Large intestine (tissue), 12 donors: Measurements from ENCODE around the gene NDC1. TPM values are rescaled to one million over a fixed set of nuclear protein-coding genes. Genes with fewer than 3 reads are reported as not detected.
"Not testable (repeated sequence)": the region's sequence is repeated elsewhere in the genome, so short reads cannot be mapped to it uniquely, and the experiment has no call there.

Experiments
- DNase-seq, 2 donors: peaks; one replicate each; pipeline versions ENCODE4 v3.0.0 to v3.0.0-alpha.2; 2013
- H3K27ac ChIP-seq: one replicate; pipeline ENCODE4 v1.5.1; 2013; ENCODE audit warnings: low read length
- H3K27me3 ChIP-seq: 2 replicates; pipeline ENCODE4 v1.6.1; 2013; ENCODE audit warnings: low read length; ENCODE audit not compliant: control insufficient read depth, insufficient read depth
- H3K36me3 ChIP-seq: 2 replicates; pipeline ENCODE4 v1.6.1; 2013; ENCODE audit warnings: low read length; ENCODE audit not compliant: control insufficient read depth, insufficient read depth
- H3K4me1 ChIP-seq: one replicate; pipeline ENCODE4 v1.6.1; 2013; ENCODE audit warnings: low read length; ENCODE audit not compliant: control insufficient read depth, insufficient read depth
- H3K4me3 ChIP-seq: one replicate; pipeline ENCODE4 v1.5.1; 2013; ENCODE audit warnings: low read length
- H3K9me3 ChIP-seq: one replicate; pipeline ENCODE4 v1.6.1; 2013; ENCODE audit warnings: mild to moderate bottlenecking, low read depth, low read length, moderate library complexity; ENCODE audit not compliant: control insufficient read depth
- WGBS: methylation state at CpG from one replicate; pipeline ENCODE4 v1.1.5; 2013; ENCODE audit warnings: low lambda C conversion rate; ENCODE audit not compliant: insufficient coverage; 5-methylcytosine and 5-hydroxymethylcytosine counted together
- long read RNA-seq, 11 donors: transcript quantifications; one replicate each; lab custom pipeline, GENCODE V29; 2026
- polyA plus RNA-seq: library from polyadenylated mRNA; unstranded; fragments of 120-200 nt; gene quantifications from one replicate; pipeline ENCODE4 v1.2.1, GENCODE V29; 2013

The NDC1 gene, protein sequence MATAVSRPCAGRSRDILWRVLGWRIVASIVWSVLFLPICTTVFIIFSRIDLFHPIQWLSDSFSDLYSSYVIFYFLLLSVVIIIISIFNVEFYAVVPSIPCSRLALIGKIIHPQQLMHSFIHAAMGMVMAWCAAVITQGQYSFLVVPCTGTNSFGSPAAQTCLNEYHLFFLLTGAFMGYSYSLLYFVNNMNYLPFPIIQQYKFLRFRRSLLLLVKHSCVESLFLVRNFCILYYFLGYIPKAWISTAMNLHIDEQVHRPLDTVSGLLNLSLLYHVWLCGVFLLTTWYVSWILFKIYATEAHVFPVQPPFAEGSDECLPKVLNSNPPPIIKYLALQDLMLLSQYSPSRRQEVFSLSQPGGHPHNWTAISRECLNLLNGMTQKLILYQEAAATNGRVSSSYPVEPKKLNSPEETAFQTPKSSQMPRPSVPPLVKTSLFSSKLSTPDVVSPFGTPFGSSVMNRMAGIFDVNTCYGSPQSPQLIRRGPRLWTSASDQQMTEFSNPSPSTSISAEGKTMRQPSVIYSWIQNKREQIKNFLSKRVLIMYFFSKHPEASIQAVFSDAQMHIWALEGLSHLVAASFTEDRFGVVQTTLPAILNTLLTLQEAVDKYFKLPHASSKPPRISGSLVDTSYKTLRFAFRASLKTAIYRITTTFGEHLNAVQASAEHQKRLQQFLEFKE
- 16.7 TPM for polyA plus RNA-seq
- long read RNA-seq, donor 1, full-length matches to known transcripts, result 1 of 1 reads
- long read RNA-seq, donor 1, partial matches to known transcripts, result 0 of 1 reads
- long read RNA-seq, donor 1, other reads (novel, unspliced or antisense), result 0 of 1 reads
- long read RNA-seq, donor 2, full-length matches to known transcripts, result 5 of 5 reads
- long read RNA-seq, donor 2, partial matches to known transcripts, result 0 of 5 reads
- long read RNA-seq, donor 2, other reads (novel, unspliced or antisense), result 0 of 5 reads
- long read RNA-seq, donor 3, result 0 reads
- long read RNA-seq, donor 4, result 0 reads
- long read RNA-seq, donor 5, full-length matches to known transcripts, result 5 of 5 reads
- long read RNA-seq, donor 5, partial matches to known transcripts, result 0 of 5 reads
- long read RNA-seq, donor 5, other reads (novel, unspliced or antisense), result 0 of 5 reads
- long read RNA-seq, donor 6, full-length matches to known transcripts, result 2 of 2 reads
- long read RNA-seq, donor 6, partial matches to known transcripts, result 0 of 2 reads
- long read RNA-seq, donor 6, other reads (novel, unspliced or antisense), result 0 of 2 reads
- long read RNA-seq, donor 7, full-length matches to known transcripts, result 3 of 3 reads
- long read RNA-seq, donor 7, partial matches to known transcripts, result 0 of 3 reads
- long read RNA-seq, donor 7, other reads (novel, unspliced or antisense), result 0 of 3 reads
- long read RNA-seq, donor 8, full-length matches to known transcripts, result 2 of 2 reads
- long read RNA-seq, donor 8, partial matches to known transcripts, result 0 of 2 reads
- long read RNA-seq, donor 8, other reads (novel, unspliced or antisense), result 0 of 2 reads
- long read RNA-seq, donor 9, full-length matches to known transcripts, result 3 of 3 reads
- long read RNA-seq, donor 9, partial matches to known transcripts, result 0 of 3 reads
- long read RNA-seq, donor 9, other reads (novel, unspliced or antisense), result 0 of 3 reads
- long read RNA-seq, donor 10, full-length matches to known transcripts, result 3 of 8 reads
- long read RNA-seq, donor 10, partial matches to known transcripts, result 5 of 8 reads
- long read RNA-seq, donor 10, other reads (novel, unspliced or antisense), result 0 of 8 reads
- long read RNA-seq, donor 11, full-length matches to known transcripts, result 4 of 4 reads
- long read RNA-seq, donor 11, partial matches to known transcripts, result 0 of 4 reads
- long read RNA-seq, donor 11, other reads (novel, unspliced or antisense), result 0 of 4 reads

- H3K36me3 ChIP-seq, result no peaks in the 10 kb centered on the region
- WGBS, result 0% methylated on average over 2 of the region's 59 CpGs
Observed at GRCh38 chr1:53837924-53838653, at the start of gene NDC1. Gene NDC1, minus strand, starts transcription at chr1:53838296. Its CDS starts 35 bp downstream, at chr1:53838261.

DNA sequence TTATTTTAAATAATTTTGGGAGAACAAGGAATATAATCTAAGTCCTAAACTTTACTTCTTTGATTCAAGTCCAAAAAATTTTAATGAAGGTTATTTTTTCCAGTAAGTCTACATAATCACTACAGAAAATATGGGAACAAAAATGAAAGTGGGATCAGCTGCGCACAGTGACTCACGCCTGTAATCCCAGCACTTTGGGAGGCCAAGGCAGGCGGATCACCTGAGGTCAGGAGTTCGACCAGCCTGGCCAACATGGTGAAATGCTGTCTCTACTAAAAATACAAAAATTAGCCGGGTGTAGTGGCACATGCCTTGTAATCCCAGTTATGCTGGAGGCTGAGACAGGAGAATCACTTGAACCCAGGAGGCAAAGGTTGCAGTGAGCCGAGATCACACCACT lies 45.5 kb upstream of the NDC1 start:
- H3K4me3 ChIP-seq, H3K27ac ChIP-seq, H3K9me3 ChIP-seq, H3K4me1 ChIP-seq, H3K27me3 ChIP-seq, DNase-seq: not testable (repeated sequence)
- no CpG with 5 or more reads among the region's 6 CpGs for WGBS
- H3K36me3 ChIP-seq, result peaks cover 14% of the 10 kb centered on the region

More at GRCh38 chr1:53837924-53838653, at the start of gene NDC1:
- peaks cover 12% of the 10 kb centered on the region for H3K9me3 ChIP-seq
- no peaks in the 10 kb centered on the region for H3K27me3 ChIP-seq
- H3K4me1 ChIP-seq, result no peaks in the 10 kb centered on the region
- peak; percentile 97 to 98 for DNase-seq
- H3K4me3 ChIP-seq, result peak within 1 kb of the TSS; percentile 73
- peak within 1 kb of the TSS; percentile 96 for H3K27ac ChIP-seq

DNA sequence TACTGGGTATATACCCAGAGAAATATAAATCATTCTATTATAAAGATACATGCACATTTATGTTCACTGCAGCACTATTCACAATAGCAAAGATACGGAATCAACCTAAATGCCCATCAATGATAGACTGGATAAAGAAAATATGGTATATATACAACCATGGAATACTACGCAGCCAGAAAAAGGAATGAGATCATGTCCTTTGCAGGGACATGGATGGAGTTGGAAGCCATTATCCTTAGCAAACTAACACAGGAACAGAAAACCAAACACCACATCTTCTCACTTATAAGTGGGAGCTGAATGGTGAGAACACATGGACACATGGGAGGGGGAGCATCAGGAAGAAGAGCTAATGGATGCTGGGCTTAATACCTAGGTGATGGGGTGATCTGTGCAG lies 43.8 kb upstream of the NDC1 start:
- H3K4me3 ChIP-seq, H3K9me3 ChIP-seq, H3K4me1 ChIP-seq, DNase-seq, H3K27me3 ChIP-seq, H3K27ac ChIP-seq: not testable (repeated sequence)
- peaks cover 27% of the 10 kb centered on the region for H3K36me3 ChIP-seq
- WGBS, result 100% methylated on average over 1 of the region's 2 CpGs

DNA sequence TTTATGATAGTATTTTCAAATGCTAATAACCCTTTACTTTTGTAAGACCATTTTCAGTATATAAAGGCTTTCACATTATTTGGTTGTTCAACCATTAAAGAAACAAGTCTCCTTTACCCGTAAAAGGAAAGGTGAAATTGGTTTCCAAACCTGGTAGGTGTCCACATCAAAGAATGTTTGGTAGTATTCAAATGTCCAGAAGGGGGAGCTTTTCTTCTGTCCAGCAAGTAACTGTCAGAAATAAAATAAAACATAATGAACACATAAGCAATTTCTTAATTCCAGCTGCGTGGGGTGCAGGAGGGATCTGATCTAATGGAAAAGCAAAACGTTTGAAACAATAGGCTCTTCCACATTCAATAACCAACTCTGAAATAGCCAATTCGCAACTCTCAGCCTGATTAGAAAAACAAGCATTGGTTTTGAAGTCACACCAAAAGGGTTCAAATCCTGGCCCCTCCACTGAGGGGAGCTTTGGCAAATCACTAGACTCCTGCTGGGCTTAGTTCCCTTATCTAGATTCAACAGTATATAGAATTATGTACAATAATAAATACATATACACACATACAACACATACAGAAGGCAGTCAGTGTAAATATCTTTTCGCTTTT lies 40.5 kb upstream of the NDC1 start:
- Histone ChIP-seq H3K4me1 (no peaks in the 10 kb centered on the region), H3K27me3 (no peaks in the 10 kb centered on the region), H3K36me3 (peaks cover 38% of the 10 kb centered on the region), H3K9me3 (no peaks in the 10 kb centered on the region), H3K27ac (no peak overlapping the region), H3K4me3 (no peak overlapping the region)
- DNase-seq, result peak in 1 of 2 donors; percentile 29
- WGBS, result 100% methylated on average over 1 of the region's 5 CpGs

DNA sequence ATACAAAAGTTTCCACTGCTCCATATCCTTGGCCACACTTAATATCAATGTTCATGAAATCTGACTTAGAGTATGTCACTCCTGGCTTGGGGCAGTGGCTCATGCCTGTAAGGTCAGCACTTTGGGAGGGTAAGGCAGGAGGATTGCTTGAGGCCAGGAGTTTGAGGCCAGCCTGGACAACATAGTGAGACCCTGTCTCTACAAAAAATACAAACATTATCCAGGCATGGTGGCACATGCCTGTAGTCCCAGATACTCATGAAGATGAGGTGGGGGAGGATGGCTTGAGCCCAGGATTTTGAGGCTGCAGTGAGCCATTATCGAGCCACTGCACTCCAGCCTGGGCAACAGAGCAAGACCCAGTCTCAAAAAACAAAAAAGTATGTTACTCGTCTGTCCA lies 37.1 kb upstream of the NDC1 start:
- not testable (repeated sequence) for H3K27me3 ChIP-seq, H3K4me3 ChIP-seq, DNase-seq, H3K4me1 ChIP-seq, H3K27ac ChIP-seq, H3K9me3 ChIP-seq
- WGBS, result no CpG with 5 or more reads among the region's 2 CpGs
- peaks cover 46% of the 10 kb centered on the region for H3K36me3 ChIP-seq

GRCh38 chr1:53871773-53872484 lies 33.8 kb upstream of the NDC1 start:
- no peaks in the 10 kb centered on the region for H3K9me3 ChIP-seq
- H3K27ac ChIP-seq, result no peak overlapping the region
- 11% methylated on average over 1 of the region's 5 CpGs for WGBS
- H3K4me1 ChIP-seq, result no peaks in the 10 kb centered on the region
- no peak for DNase-seq
- H3K4me3 ChIP-seq, result no peak overlapping the region
- H3K36me3 ChIP-seq, result peaks cover 32% of the 10 kb centered on the region
- H3K27me3 ChIP-seq, result no peaks in the 10 kb centered on the region

- no peak overlapping the region for H3K4me3 ChIP-seq
- H3K9me3 ChIP-seq, result no peaks in the 10 kb centered on the region
- H3K27me3 ChIP-seq, result no peaks in the 10 kb centered on the region
- no peak for DNase-seq
- H3K36me3 ChIP-seq, result peaks cover 32% of the 10 kb centered on the region
- no peaks in the 10 kb centered on the region for H3K4me1 ChIP-seq
- WGBS, result no CpG with 5 or more reads among the region's 4 CpGs
- H3K27ac ChIP-seq, result no peak overlapping the region
Observed at GRCh38 chr1:53871221-53871620, 33.1 kb upstream of the NDC1 start.

DNA sequence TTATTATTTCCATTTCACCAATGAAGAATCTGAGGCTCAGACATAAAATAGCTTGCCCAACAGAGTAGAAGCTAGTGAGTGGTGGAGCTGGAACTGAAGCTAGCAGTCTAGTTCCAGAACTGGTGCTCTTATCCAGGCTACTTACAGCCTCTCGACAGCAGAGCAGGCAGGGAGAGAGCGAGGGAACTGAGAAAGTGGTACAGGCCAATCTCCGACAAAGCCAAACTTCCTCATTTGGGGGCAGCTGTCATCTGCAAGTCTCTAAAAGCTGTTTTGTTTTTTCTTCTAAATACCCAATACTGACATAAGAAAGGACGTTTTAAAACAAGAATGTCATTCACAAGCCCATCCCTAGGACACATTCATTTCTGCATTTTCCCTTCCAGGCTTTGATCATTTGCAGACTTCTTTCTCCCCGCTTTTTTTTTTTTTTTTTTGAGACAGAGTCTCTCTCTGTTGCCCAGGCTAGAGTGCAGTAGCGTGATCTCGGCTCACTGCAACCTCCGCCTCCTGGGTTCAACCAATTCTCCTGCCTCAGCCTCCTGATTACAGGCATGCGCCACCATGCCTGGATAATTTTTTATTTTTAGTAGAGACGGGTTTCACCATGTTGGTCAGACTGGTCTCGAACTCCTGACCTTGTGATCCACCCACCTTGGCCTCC lies 31.5 kb upstream of the NDC1 start:
- no peaks in the 10 kb centered on the region for H3K9me3 ChIP-seq
- WGBS, result 80% methylated on average over 1 of the region's 11 CpGs
- no peak for DNase-seq
- peaks cover 33% of the 10 kb centered on the region for H3K36me3 ChIP-seq
- no peaks in the 10 kb centered on the region for H3K27me3 ChIP-seq
- H3K27ac ChIP-seq, result no peak overlapping the region
- H3K4me3 ChIP-seq, result no peak overlapping the region
- no peaks in the 10 kb centered on the region for H3K4me1 ChIP-seq
